HCT116 (cell line): ENCODE data around the gene ABCB8. TPM values are rescaled to one million over a fixed set of nuclear protein-coding genes. Genes with fewer than 3 reads are reported as not detected.

ENCODE experiments used
- ATAC-seq: fragments of 200-7000 bp; cut with Tn5 transposase; 2 replicates; pipeline ENCODE4 v1.9.1; 2020; ENCODE audit warnings: mild to moderate bottlenecking, moderate library complexity
- BruUV-seq: library from RNA; stranded (reverse); fragments of 400-500 nt; replicated peaks from 2 replicates; lab custom pipeline; 2021; lab: Mats Ljungman, UMichigan
- CTCF ChIA-PET: fragments of 300-600 bp; sonication (Branson Sonifier 250); formaldehyde crosslinking; loops from one replicate; lab custom pipeline; 2021; ENCODE audit warnings: antibody characterized with exemption; lab: Charles Lee
- POLR2A ChIA-PET: fragments of 300-600, 350-600 bp; sonication (Branson Sonifier 250); formaldehyde crosslinking; loops from one replicate; lab custom pipeline; 2021; ENCODE audit warnings: antibody characterized with exemption; lab: Charles Lee
- RAD21 ChIA-PET, 2 experiments: fragments of 300-600 bp; sonication (Branson Sonifier 250); formaldehyde crosslinking; loops; one replicate each; lab custom pipeline; 2023; ENCODE audit warnings: low total read pairs in 2 of 2; ENCODE audit not compliant: uncharacterized antibody in 2 of 2, unreplicated experiment in 2 of 2, low non-redundant PET in 1 of 2; lab: Charles Lee
- DNase-seq: peaks from one replicate; pipeline ENCODE4 v3.0.0-alpha.2; 2010; ENCODE audit warnings: low read depth, low spot score
- H2AFZ ChIP-seq: fragments of 200-600 bp; shearing (Covaris generic), sonication (generic); 2 replicates; pipeline ENCODE4 v1.6.1; 2017; ENCODE audit warnings: low read depth, mixed run types, mixed read lengths, antibody characterized with exemption, low read length; ENCODE audit not compliant: poor library complexity, severe bottlenecking
- H3K27ac ChIP-seq: 2 replicates; pipeline ENCODE4 v1.5.1; 2012; ENCODE audit warnings: low read depth, low read length
- H3K27me3 ChIP-seq: fragments of 200-600 bp; sonication (generic); 2 replicates; pipeline ENCODE4 v1.6.1; 2016; ENCODE audit warnings: mixed run types, low read length, mixed read lengths; ENCODE audit not compliant: insufficient read depth
- H3K36me3 ChIP-seq, 2 experiments: fragments of 200-500 bp in 1 of 2; fragments of 200-600 bp in 1 of 2; sonication (Bioruptor generic) in 1 of 2; sonication (generic) in 1 of 2; 2 replicates each; pipeline versions ENCODE4 v1.5.1 to v1.6.1; 2014 to 2016; ENCODE audit warnings: low read length in 2 of 2, inconsistent platforms in 1 of 2, mixed read lengths in 1 of 2, mixed run types in 1 of 2; ENCODE audit not compliant: insufficient read depth in 2 of 2, control insufficient read depth in 1 of 2
- H3K4me1 ChIP-seq, 2 experiments: fragments of 200-600 bp in 1 of 2; sonication (generic) in 1 of 2; 2 replicates each; pipeline versions ENCODE4 v1.5.1 to v1.6.1; 2012 to 2017; ENCODE audit warnings: low read length in 2 of 2, inconsistent platforms in 1 of 2, mild to moderate bottlenecking in 1 of 2, mixed read lengths in 1 of 2, mixed run types in 1 of 2, moderate library complexity in 1 of 2; ENCODE audit not compliant: insufficient read depth in 2 of 2, control insufficient read depth in 1 of 2
- H3K4me2 ChIP-seq: fragments of 200-600 bp; sonication (generic); 2 replicates; pipeline ENCODE4 v1.6.1; 2017; ENCODE audit warnings: mixed run types, low read length, mixed read lengths
- H3K4me3 ChIP-seq, 2 experiments: fragments of 200-600 bp in 1 of 2; sonication (generic) in 1 of 2; replicated peaks in 1 of 2; 2 replicates each; pipeline ENCODE4 v1.5.1; 2011 to 2016; ENCODE audit warnings: low read length in 2 of 2, control low read depth in 1 of 2, low read depth in 1 of 2, mild to moderate bottlenecking in 1 of 2, mixed read lengths in 1 of 2, mixed run types in 1 of 2
- H3K79me2 ChIP-seq: fragments of 200-600 bp; sonication (generic); 2 replicates; pipeline ENCODE4 v1.6.1; 2017; ENCODE audit warnings: mild to moderate bottlenecking, mixed run types, low read length, moderate library complexity, mixed read lengths; ENCODE audit not compliant: insufficient read depth
- H3K9ac ChIP-seq: fragments of 200-600 bp; sonication (generic); 2 replicates; pipeline ENCODE4 v1.6.1; 2016; ENCODE audit warnings: low read length, mixed read lengths
- H3K9me2 ChIP-seq: fragments of 200-600 bp; sonication (generic), shearing (Covaris generic); 2 replicates; pipeline ENCODE4 v1.6.1; 2017; ENCODE audit warnings: mixed run types, mild to moderate bottlenecking, moderate library complexity; ENCODE audit not compliant: insufficient read depth
- H3K9me3 ChIP-seq, 2 experiments: fragments of 200-500 bp in 1 of 2; fragments of 200-600 bp in 1 of 2; sonication (Bioruptor generic) in 1 of 2; sonication (generic) in 1 of 2; 2 replicates each; pipeline ENCODE4 v1.6.1; 2014 to 2017; ENCODE audit warnings: low read length in 2 of 2, mixed read lengths in 2 of 2, inconsistent platforms in 1 of 2, low read depth in 1 of 2, mild to moderate bottlenecking in 1 of 2, mixed run types in 1 of 2, moderate library complexity in 1 of 2; ENCODE audit not compliant: control insufficient read depth in 1 of 2, insufficient read depth in 1 of 2
- H4K20me1 ChIP-seq: fragments of 200-600 bp; sonication (generic), shearing (Covaris generic); 2 replicates; pipeline ENCODE4 v1.6.1; 2017; ENCODE audit warnings: mixed run types, mild to moderate bottlenecking, moderate library complexity; ENCODE audit not compliant: insufficient read depth
- CTCF ChIP-seq, 3 experiments: fragments of 200-600 bp in 1 of 3; sonication (generic) in 1 of 3; IDR thresholded peaks in 2 of 3; conservative IDR thresholded peaks in 1 of 3; 2 replicates each; pipeline ENCODE4 v1.5.1; 2012 to 2017; ENCODE audit warnings: low read depth in 2 of 3, low read length in 2 of 3, antibody characterized with exemption in 1 of 3, borderline replicate concordance in 1 of 3, control low read depth in 1 of 3, mild to moderate bottlenecking in 1 of 3, mixed read lengths in 1 of 3, mixed run types in 1 of 3, moderate library complexity in 1 of 3; ENCODE audit not compliant: insufficient read depth in 1 of 3
- intact Hi-C: fragments of 100-400 bp; cut with micrococcal nuclease; formaldehyde crosslinking; loops from 2 replicates; pipeline ENCODE4 v1.10.0; 2022
- total RNA-seq: library from RNA; stranded (reverse); gene quantifications from one replicate; pipeline ENCODE4 v1.2.1, GENCODE V29; 2021; ENCODE audit not compliant: unreplicated experiment

The ABCB8 gene
- total RNA-seq, 1 experiment from 2014 or later = 55.2 TPM

- Histone ChIP-seq H4K20me1 (no peaks in the 10 kb centered on the region), H3K36me3 (no peaks in the 10 kb centered on the region), H3K4me1 (peaks cover 33 to 59% of the 10 kb centered on the region in 2 experiments)
- RAD21 ChIA-PET = interaction anchor here in 1 of 2 experiments (0.7 kb wide), 1 partner anchor 116 kb away, joined by 3 read pairs; no protein-coding TSS in a partner anchor
- no peak for TF ChIP-seq CTCF (IDR thresholded peaks at IDR 0.05 in 2 of 3, conservative IDR thresholded peaks at IDR 0.05 in 1 of 3; ENCODE audit: borderline replicate concordance in 1 of 3, insufficient read depth in 1 of 3, low read depth in 2 of 3, low read length in 2 of 3)
- TF ChIP-seq, all 23 proteins: peak for 0
- BruUV-seq = no TSS peak
- Histone ChIP-seq H3K4me2 (peak overlapping the region; percentile 94), H3K79me2 (peaks cover 48% of the 10 kb centered on the region), H3K9ac (peak overlapping the region; percentile 100), H3K27ac (peak overlapping the region; percentile 94), H3K9me2 (no peaks in the 10 kb centered on the region), H3K9me3 (no peaks in the 10 kb centered on the region), H3K27me3 (no peaks in the 10 kb centered on the region), H3K4me3 (peak overlapping the region; percentile 90 to 94), H2AFZ (no peak overlapping the region)
- CTCF ChIA-PET = interaction anchor here (0.9 kb wide), 1 partner anchor 73 kb away, joined by 3 read pairs; no protein-coding TSS in a partner anchor
- DNase-seq (no peak), ATAC-seq (no peak)
- intact Hi-C loops = loop anchor here (1.0 kb wide), 1 partner anchor 20 kb away; no protein-coding TSS in a partner anchor
- POLR2A ChIA-PET = interaction anchor here (1.0 to 2.5 kb wide), 2 partner anchors 20 to 21 kb away, joined by 3 to 11 read pairs; no protein-coding TSS in a partner anchor
Measured at GRCh38 chr7:151082141-151083070, 54.2 kb downstream of the ABCB8 start.
